GM19397 (cell line): Measurements from ENCODE around the gene KLK12.

Experiments used
- ATAC-seq: cut with Tn5 transposase; IDR thresholded peaks from one replicate; pipeline ENCODE4 v1.9.1; 2021; ENCODE audit warnings: mild to moderate bottlenecking, moderate library complexity; ENCODE audit not compliant: unreplicated experiment

KLK12 gene

GRCh38 chr19:51055866-51056265 is 21.1 kb upstream of the KLK12 start:
- no peak for ATAC-seq

DNA sequence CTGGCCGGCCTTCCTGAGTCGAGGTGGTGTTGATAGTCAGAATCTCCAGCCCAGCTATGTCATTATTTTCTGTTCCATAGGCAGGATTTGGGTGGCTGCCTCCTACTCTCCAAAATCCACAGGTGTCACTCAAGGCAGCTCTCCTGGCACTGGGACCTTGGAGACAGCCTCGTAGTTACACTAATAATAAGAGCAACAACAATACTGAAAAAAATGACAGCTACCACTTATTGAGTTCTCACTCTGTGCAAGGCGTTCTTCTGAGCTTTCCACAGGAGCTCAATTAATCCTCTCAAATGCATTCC is 12.2 kb upstream of the KLK12 start:
- no peak for ATAC-seq

DNA sequence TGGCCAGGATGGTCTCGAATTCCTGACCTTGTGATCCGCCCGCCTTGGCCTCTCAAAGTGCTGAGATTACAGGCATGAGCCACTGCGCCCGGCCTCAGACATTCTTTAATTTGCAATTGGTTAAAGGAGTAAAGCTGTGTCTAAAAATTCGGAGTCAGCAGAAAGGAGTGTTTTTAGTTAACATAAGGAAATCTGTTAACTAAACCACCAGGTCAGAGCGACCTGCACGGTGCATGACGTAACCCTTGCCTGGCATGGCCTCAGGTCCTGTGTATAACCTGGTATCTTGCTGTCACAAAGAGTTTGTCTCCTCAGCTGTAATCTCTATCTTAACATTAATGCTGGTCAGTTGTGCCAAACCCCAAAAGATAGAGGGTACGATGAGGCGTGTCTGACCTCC is 9.5 kb upstream of the KLK12 start:
- no peak for ATAC-seq

GRCh38 chr19:51043497-51043896 is 8.7 kb upstream of the KLK12 start:
- ATAC-seq = no peak

DNA sequence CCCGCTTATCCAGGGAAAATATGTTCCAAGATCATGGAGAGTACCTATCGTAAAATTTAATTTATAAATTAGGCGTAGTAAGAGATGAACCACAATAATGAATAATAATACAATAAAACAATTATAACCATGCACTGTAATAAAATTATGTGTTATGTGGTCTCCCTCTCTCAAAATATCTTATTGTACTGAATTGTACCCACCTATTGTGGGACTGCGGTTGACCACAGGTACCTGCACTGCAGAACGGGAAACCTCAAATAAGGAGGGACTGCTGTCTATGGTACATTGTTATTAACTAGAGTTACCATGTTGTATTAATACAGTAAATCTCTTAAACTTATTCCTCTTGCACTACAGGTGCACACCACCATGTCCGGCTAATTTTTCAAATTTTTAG is 5.3 kb upstream of the KLK12 start:
- no peak for ATAC-seq

DNA sequence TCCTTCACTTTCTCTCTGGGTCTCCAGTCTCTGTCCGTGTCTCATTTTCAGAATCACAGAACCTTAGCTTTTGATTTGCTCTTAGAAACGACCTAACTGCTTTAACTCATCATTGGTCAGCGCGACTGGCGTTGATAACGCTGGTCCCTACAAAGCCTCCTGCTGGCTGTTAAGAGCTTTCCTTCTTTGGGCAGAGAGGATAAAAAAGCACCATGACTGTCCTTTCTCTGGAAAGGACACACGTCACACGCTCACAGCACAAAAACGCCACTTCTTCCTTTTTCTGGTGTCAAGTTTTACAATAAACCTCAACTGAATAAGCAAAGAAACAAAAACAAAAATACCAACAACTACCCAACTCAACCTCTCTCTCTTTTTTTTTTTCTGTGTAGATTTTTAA is 1.7 kb upstream of the KLK12 start:
- ATAC-seq = no peak

GRCh38 chr19:51031880-51032225 is 2.9 kb downstream of the KLK12 start:
- ATAC-seq = no peak

- ATAC-seq = no peak
These were observed 3.5 kb downstream of the KLK12 start for GRCh38 chr19:51031220-51031879.

GRCh38 chr19:51030631-51031030 is 4.2 kb downstream of the KLK12 start:
- ATAC-seq = no peak

GRCh38 chr19:51029718-51030117 is 5.1 kb downstream of the KLK12 start:
- no peak for ATAC-seq

GRCh38 chr19:51027873-51028272 is 6.9 kb downstream of the KLK12 start:
- ATAC-seq = no peak

DNA sequence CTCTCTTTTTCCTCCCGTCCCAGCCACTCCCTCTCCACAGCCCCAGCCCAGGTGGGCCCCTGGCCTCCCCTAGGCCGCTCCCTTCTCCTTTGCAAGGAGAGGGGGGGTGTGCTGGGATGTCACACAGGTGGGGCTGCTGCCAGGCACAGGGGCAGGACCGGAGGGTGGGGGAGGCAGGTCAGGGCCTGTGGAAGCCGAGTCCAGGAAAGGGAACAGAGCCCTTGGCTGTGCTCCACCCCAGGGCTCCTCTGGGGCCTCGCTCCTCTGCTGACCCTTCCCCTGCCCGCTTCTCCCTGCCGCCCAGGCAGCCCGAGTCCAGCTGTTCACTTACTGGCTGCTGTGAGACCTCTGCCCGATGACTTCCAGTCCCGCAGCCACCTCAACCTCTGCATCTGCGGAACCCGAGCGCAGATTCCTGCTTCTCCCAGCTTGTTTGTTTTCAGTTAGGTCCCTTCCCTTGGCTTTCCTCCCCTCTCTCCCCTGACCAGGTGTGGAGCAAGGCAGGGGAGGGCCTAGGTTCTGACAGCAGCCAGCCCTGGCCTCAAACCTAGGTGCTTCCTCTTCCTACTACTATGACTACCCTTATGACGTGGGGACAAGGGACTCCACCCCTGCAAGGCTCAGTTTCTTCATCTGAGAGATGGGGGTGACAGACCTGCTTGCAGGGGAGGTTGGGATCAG is 7.5 kb downstream of the KLK12 start:
- ATAC-seq = no peak

- ATAC-seq = no peak
These were observed 8.3 kb downstream of the KLK12 start, which contains the start of gene KLK11 for GRCh38 chr19:51026554-51026831. TSS of gene KLK11 (minus strand) at chr19:51026616. CDS start at chr19:51025631, 985 bp downstream.

GRCh38 chr19:51025809-51026553 is 8.8 kb downstream of the KLK12 start:
- no peak for ATAC-seq

GRCh38 chr19:51025401-51025800 is 9.4 kb downstream of the KLK12 start:
- ATAC-seq = no peak

DNA sequence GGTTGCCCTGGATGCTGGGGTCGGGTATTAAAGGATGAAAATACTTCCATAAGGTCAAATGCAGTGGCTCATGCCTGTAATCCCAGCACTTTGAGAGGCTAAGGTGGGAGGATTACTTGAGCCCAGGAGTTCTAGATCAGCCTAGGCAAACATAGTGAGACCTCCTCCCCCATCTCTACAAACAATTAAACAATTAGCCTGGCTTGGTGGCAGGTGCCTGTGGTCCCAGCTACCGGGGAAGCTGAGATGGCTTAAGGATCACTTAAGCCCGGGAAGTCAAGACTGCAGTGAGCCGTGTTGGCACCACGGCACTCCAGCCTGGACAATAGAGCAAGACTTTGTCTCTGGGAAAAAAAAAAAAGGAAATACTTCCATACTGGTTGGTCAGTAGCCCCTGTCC is 9.9 kb downstream of the KLK12 start:
- ATAC-seq = no peak

DNA sequence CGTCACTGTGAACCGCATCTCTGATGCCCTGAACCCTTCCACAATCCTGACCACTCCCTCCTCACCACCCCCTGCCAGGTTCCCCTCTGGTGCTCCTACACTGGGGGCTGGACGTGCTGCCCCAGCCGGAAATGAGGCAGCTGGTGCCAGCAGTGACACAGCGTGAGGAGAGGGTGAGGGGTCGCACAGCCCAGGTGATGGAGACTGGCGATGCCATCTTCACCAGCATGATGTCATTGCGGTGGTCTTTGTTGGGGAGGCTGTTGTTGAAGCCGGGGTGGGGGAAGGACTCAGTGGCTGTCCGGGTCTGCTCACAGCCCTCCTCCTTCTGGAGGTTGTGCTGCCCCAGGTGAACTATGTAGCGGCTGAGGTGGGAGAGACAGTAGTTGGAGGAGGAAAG is 10.9 kb downstream of the KLK12 start:
- no peak for ATAC-seq

GRCh38 chr19:51022526-51022925 is 12.3 kb downstream of the KLK12 start:
- no peak for ATAC-seq

DNA sequence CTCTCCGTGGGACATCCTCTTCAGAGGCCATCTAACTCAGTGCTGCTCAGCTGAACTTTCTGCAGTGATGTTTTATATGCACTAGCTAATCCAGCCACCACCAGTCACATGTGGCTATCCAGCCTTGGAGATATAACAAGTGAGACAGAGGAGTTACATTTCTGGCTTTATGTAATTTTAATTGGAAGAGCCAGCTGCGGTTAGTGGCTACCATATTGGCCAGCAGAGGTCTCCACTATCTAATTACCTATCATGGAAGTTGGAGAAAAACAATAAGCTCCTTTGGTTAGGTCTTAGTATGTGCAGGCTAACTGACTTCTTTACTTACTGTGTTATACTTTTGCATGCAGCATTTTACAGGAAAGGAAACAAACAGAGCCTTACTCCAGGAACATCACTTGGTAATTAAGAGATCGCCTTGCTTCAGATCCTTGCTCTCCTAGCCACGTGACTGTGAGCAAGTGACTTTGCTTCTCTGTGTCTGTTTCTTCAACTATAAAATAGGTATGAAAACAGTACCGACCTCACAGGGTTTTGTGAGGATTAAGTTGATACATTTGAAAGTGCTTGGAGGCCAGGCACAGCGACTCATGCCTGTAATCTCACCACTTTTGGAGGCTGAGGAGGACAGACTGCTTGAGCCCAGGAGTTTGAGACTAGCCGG is 13.7 kb downstream of the KLK12 start:
- ATAC-seq = no peak

DNA sequence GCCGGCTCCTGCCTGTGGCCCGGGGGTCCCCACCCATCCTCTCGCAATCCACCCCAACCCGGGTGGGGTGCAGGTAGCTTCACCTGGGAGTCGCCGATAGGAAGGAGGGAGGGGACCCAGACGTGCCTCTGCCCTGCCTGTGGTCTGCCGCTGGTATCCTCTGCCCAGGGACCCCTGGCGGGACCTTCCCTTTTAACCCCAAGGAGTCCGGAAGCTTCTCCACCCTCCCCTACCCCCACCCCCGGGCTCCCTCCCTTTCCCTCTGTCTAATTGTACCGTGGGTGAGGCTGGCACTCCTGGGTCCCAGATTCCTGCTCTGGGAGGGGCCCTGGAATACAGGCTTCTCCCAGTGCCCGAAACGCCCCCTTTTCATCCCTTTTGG is 15.3 kb downstream of the KLK12 start, which contains the start of gene KLK10:
Gene KLK10 (minus strand): TSS at position 166 of the 382 bp plus-strand sequence. CDS start 579 bp downstream, outside the sequence.
- no peak for ATAC-seq

GRCh38 chr19:51018745-51019543 is 15.9 kb downstream of the KLK12 start:
- no peak for ATAC-seq
